Right lobe of liver (tissue), 4 donors: Measurements from ENCODE around the gene GLYATL1.

Experiments
- CTCF ChIP-seq, 4 donors: fragments of 200-600 bp in 3 of 4; fragments of 450-650 bp in 1 of 4; IDR thresholded peaks; one replicate each; pipeline versions ENCODE4 v1.5.1 to v1.8.0; 2016 to 2022; ENCODE audit warnings: antibody characterized with exemption in 4 of 4, mild to moderate bottlenecking in 2 of 4
- POLR2A ChIP-seq: fragments of 450-650 bp; IDR thresholded peaks from one replicate; pipeline ENCODE4 v1.6.1; 2017; ENCODE audit warnings: antibody characterized with exemption, mild to moderate bottlenecking
- donor health status: DM: no; HTN: no; CAD: no.
- donor health status: DM: no; HTN: no; CAD: no.
- donor health status: DM: no; HTN: yes; CAD: no.

DNA sequence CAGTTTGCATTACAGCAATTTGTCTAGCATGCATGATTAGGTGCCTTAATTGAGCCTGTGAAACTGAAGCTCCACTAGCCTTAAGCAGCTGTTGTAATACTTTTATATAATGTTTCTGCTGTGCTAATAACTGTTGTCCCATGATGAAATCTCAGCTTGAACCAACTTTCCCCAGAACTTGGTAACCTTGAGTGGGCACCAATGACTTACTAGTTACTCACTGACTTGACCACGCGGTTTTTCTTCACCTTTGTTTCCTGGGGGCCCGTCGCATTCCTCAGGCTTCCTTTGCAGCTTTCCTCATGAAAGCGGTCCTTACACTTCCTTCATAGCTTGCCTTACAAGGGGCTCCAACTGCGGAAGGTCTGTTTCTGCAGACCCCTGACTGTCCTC lies 11.2 kb upstream of the GLYATL1 start:
- no peak for TF ChIP-seq POLR2A
- TF ChIP-seq CTCF (IDR thresholded peaks at IDR 0.05) = no peak
